ENCODE data around the gene PDE4B.

The PDE4B gene

GRCh38 chr1:66388913-66389312 is 596.2 kb downstream of the PDE4B start:
- H3K4me1 ChIP-seq (ENCODE audit: control insufficient read depth, insufficient read depth, low read length), result no peaks in the 10 kb centered on the region
- H3K27ac ChIP-seq (ENCODE audit: low read length), result no peak overlapping the region
- H3K4me3 ChIP-seq (ENCODE audit: low read length), result no peak overlapping the region
- no peaks in the 10 kb centered on the region; the same call in 1 of the 2 replicates for H3K9me3 ChIP-seq (ENCODE audit: control insufficient read depth, insufficient read depth, low read length)
- DNase-seq (ENCODE audit: low read depth, low spot score), result no peak
- H3K27me3 ChIP-seq (ENCODE audit: control insufficient read depth, insufficient read depth, low read length), result no peaks in the 10 kb centered on the region
- no CpG with 5 or more reads among the region's 2 CpGs for WGBS (ENCODE audit: insufficient coverage, insufficient read length)
- no peaks in the 10 kb centered on the region for H3K36me3 ChIP-seq (ENCODE audit: control insufficient read depth, insufficient read depth, low read length)

GRCh38 chr1:66393586-66394287 is 601.0 kb downstream of the PDE4B start:
- WGBS (ENCODE audit: insufficient coverage, insufficient read length), result no CpG with 5 or more reads among the region's 7 CpGs
- H3K4me1 ChIP-seq (ENCODE audit: control insufficient read depth, insufficient read depth, low read length), result no peaks in the 10 kb centered on the region
- no peak for DNase-seq (ENCODE audit: low read depth, low spot score)

GRCh38 chr1:66394603-66395002 is 601.9 kb downstream of the PDE4B start:
- no peaks in the 10 kb centered on the region for H3K4me1 ChIP-seq (ENCODE audit: control insufficient read depth, insufficient read depth, low read length)
- no peak overlapping the region for H3K27ac ChIP-seq (ENCODE audit: low read length)
- H3K27me3 ChIP-seq (ENCODE audit: control insufficient read depth, insufficient read depth, low read length), result no peaks in the 10 kb centered on the region
- no peaks in the 10 kb centered on the region for H3K9me3 ChIP-seq (ENCODE audit: control insufficient read depth, insufficient read depth, low read length)
- DNase-seq (ENCODE audit: low read depth, low spot score), result no peak
- no peak overlapping the region for H3K4me3 ChIP-seq (ENCODE audit: low read length)
- no CpG with 5 or more reads among the region's 5 CpGs for WGBS (ENCODE audit: insufficient coverage, insufficient read length)
- no peaks in the 10 kb centered on the region for H3K36me3 ChIP-seq (ENCODE audit: control insufficient read depth, insufficient read depth, low read length)

More at GRCh38 chr1:66393586-66394287, 601.0 kb downstream of the PDE4B start:
- H3K27ac ChIP-seq (ENCODE audit: low read length), result no peak overlapping the region
- H3K4me3 ChIP-seq (ENCODE audit: low read length), result no peak overlapping the region
- H3K36me3 ChIP-seq (ENCODE audit: control insufficient read depth, insufficient read depth, low read length), result no peaks in the 10 kb centered on the region
- no peaks in the 10 kb centered on the region for H3K27me3 ChIP-seq (ENCODE audit: control insufficient read depth, insufficient read depth, low read length)
- H3K9me3 ChIP-seq (ENCODE audit: control insufficient read depth, insufficient read depth, low read length), result no peaks in the 10 kb centered on the region

GRCh38 chr1:66395202-66396061 is 602.7 kb downstream of the PDE4B start:
- H3K27me3 ChIP-seq (ENCODE audit: control insufficient read depth, insufficient read depth, low read length), result no peaks in the 10 kb centered on the region
- WGBS (ENCODE audit: insufficient coverage, insufficient read length), result no CpG with 5 or more reads among the region's 9 CpGs
- no peaks in the 10 kb centered on the region for H3K9me3 ChIP-seq (ENCODE audit: control insufficient read depth, insufficient read depth, low read length)
- H3K4me1 ChIP-seq (ENCODE audit: control insufficient read depth, insufficient read depth, low read length), result no peaks in the 10 kb centered on the region
- no peak overlapping the region for H3K27ac ChIP-seq (ENCODE audit: low read length)
- no peak overlapping the region for H3K4me3 ChIP-seq (ENCODE audit: low read length)
- H3K36me3 ChIP-seq (ENCODE audit: control insufficient read depth, insufficient read depth, low read length), result no peaks in the 10 kb centered on the region
- no peak for DNase-seq (ENCODE audit: low read depth, low spot score)

GRCh38 chr1:66396212-66396890 is 603.7 kb downstream of the PDE4B start:
- no peaks in the 10 kb centered on the region for H3K27me3 ChIP-seq (ENCODE audit: control insufficient read depth, insufficient read depth, low read length)
- no peak for DNase-seq (ENCODE audit: low read depth, low spot score)
- no peaks in the 10 kb centered on the region for H3K36me3 ChIP-seq (ENCODE audit: control insufficient read depth, insufficient read depth, low read length)
- no peak overlapping the region for H3K27ac ChIP-seq (ENCODE audit: low read length)
- no peaks in the 10 kb centered on the region for H3K9me3 ChIP-seq (ENCODE audit: control insufficient read depth, insufficient read depth, low read length)
- H3K4me1 ChIP-seq (ENCODE audit: control insufficient read depth, insufficient read depth, low read length), result no peaks in the 10 kb centered on the region
- no peak overlapping the region for H3K4me3 ChIP-seq (ENCODE audit: low read length)
- WGBS (ENCODE audit: insufficient coverage, insufficient read length), result no CpG with 5 or more reads among the region's 7 CpGs

GRCh38 chr1:66397192-66397591 is 604.5 kb downstream of the PDE4B start:
- H3K9me3 ChIP-seq (ENCODE audit: control insufficient read depth, insufficient read depth, low read length), result no peaks in the 10 kb centered on the region
- no peak for DNase-seq (ENCODE audit: low read depth, low spot score)
- no peak overlapping the region for H3K4me3 ChIP-seq (ENCODE audit: low read length)
- no peak overlapping the region for H3K27ac ChIP-seq (ENCODE audit: low read length)
- WGBS (ENCODE audit: insufficient coverage, insufficient read length), result no CpG with 5 or more reads among the region's 1 CpG
- H3K4me1 ChIP-seq (ENCODE audit: control insufficient read depth, insufficient read depth, low read length), result no peaks in the 10 kb centered on the region
- no peaks in the 10 kb centered on the region for H3K27me3 ChIP-seq (ENCODE audit: control insufficient read depth, insufficient read depth, low read length)
- no peaks in the 10 kb centered on the region for H3K36me3 ChIP-seq (ENCODE audit: control insufficient read depth, insufficient read depth, low read length)

- H3K27ac ChIP-seq (ENCODE audit: low read length), result no peak overlapping the region
- H3K4me1 ChIP-seq (ENCODE audit: control insufficient read depth, insufficient read depth, low read length), result no peaks in the 10 kb centered on the region
- no peak overlapping the region for H3K4me3 ChIP-seq (ENCODE audit: low read length)
- WGBS (ENCODE audit: insufficient coverage, insufficient read length), result no CpG with 5 or more reads among the region's 3 CpGs
- no peaks in the 10 kb centered on the region for H3K36me3 ChIP-seq (ENCODE audit: control insufficient read depth, insufficient read depth, low read length)
- H3K9me3 ChIP-seq (ENCODE audit: control insufficient read depth, insufficient read depth, low read length), result no peaks in the 10 kb centered on the region
- H3K27me3 ChIP-seq (ENCODE audit: control insufficient read depth, insufficient read depth, low read length), result no peaks in the 10 kb centered on the region
- DNase-seq (ENCODE audit: low read depth, low spot score), result no peak
Observed at GRCh38 chr1:66399888-66400529, 607.3 kb downstream of the PDE4B start.

- Histone ChIP-seq H3K27ac (ENCODE audit: low read length) (no peak overlapping the region), H3K4me3 (ENCODE audit: low read length) (no peak overlapping the region), H3K27me3 (ENCODE audit: control insufficient read depth, insufficient read depth, low read length) (no peaks in the 10 kb centered on the region), H3K36me3 (ENCODE audit: control insufficient read depth, insufficient read depth, low read length) (no peaks in the 10 kb centered on the region), H3K9me3 (ENCODE audit: control insufficient read depth, insufficient read depth, low read length) (no peaks in the 10 kb centered on the region), H3K4me1 (ENCODE audit: control insufficient read depth, insufficient read depth, low read length) (no peaks in the 10 kb centered on the region)
- WGBS (ENCODE audit: insufficient coverage, insufficient read length), result no CpG with 5 or more reads among the region's 4 CpGs
- no peak for DNase-seq (ENCODE audit: low read depth, low spot score)
Observed at GRCh38 chr1:66400660-66401059, 608.0 kb downstream of the PDE4B start.

- no peak for DNase-seq (ENCODE audit: low read depth, low spot score)
- no peaks in the 10 kb centered on the region for H3K27me3 ChIP-seq (ENCODE audit: control insufficient read depth, insufficient read depth, low read length)
- no peaks in the 10 kb centered on the region for H3K9me3 ChIP-seq (ENCODE audit: control insufficient read depth, insufficient read depth, low read length)
- no CpG with 5 or more reads among the region's 2 CpGs for WGBS (ENCODE audit: insufficient coverage, insufficient read length)
- no peaks in the 10 kb centered on the region for H3K36me3 ChIP-seq (ENCODE audit: control insufficient read depth, insufficient read depth, low read length)
- no peaks in the 10 kb centered on the region for H3K4me1 ChIP-seq (ENCODE audit: control insufficient read depth, insufficient read depth, low read length)
- no peak overlapping the region for H3K4me3 ChIP-seq (ENCODE audit: low read length)
- H3K27ac ChIP-seq (ENCODE audit: low read length), result no peak overlapping the region
Observed at GRCh38 chr1:66401244-66401643, 608.5 kb downstream of the PDE4B start.

GRCh38 chr1:66402194-66402593 is 609.5 kb downstream of the PDE4B start:
- no CpG with 5 or more reads among the region's 1 CpG for WGBS (ENCODE audit: insufficient coverage, insufficient read length)
- no peaks in the 10 kb centered on the region for H3K9me3 ChIP-seq (ENCODE audit: control insufficient read depth, insufficient read depth, low read length)
- H3K27ac ChIP-seq (ENCODE audit: low read length), result no peak overlapping the region
- H3K4me1 ChIP-seq (ENCODE audit: control insufficient read depth, insufficient read depth, low read length), result no peaks in the 10 kb centered on the region
- DNase-seq (ENCODE audit: low read depth, low spot score), result no peak
- no peaks in the 10 kb centered on the region for H3K27me3 ChIP-seq (ENCODE audit: control insufficient read depth, insufficient read depth, low read length)
- H3K4me3 ChIP-seq (ENCODE audit: low read length), result no peak overlapping the region
- H3K36me3 ChIP-seq (ENCODE audit: control insufficient read depth, insufficient read depth, low read length), result no peaks in the 10 kb centered on the region
